Uterus (tissue), 4 donors: ENCODE results near the gene ACSF3. TPM values are rescaled to one million over a fixed set of nuclear protein-coding genes. Genes with fewer than 3 reads are reported as not detected.

Experiments used
- DNase-seq, 2 donors: peaks; one replicate each; pipeline ENCODE4 v3.0.0-alpha.2; 2019 to 2020
- H3K27ac ChIP-seq, 2 donors: fragments of 200-600 bp; sonication (generic); 1 replicate in 1 of 2; 2 replicates in 1 of 2; pipeline ENCODE4 v1.5.1; 2016 to 2018
- H3K27me3 ChIP-seq, 2 donors: fragments of 200-600 bp; sonication (generic); one replicate each; pipeline ENCODE4 v1.5.1; 2018 to 2019; ENCODE audit warnings: control low read depth in 1 of 2
- H3K36me3 ChIP-seq, 2 donors: fragments of 200-600 bp; sonication (generic); one replicate each; pipeline ENCODE4 v1.5.1; 2019; ENCODE audit warnings: control low read depth in 1 of 2
- H3K4me1 ChIP-seq, 2 donors: fragments of 200-600 bp; sonication (generic); one replicate each; pipeline ENCODE4 v1.5.1; 2018 to 2019; ENCODE audit warnings: control low read depth in 1 of 2
- H3K4me3 ChIP-seq, 2 donors: fragments of 200-600 bp; sonication (generic); 1 replicate in 1 of 2; 2 replicates in 1 of 2; pipeline ENCODE4 v1.5.1; 2018 to 2019; ENCODE audit warnings: mild to moderate bottlenecking in 1 of 2
- H3K9me3 ChIP-seq, 2 donors: fragments of 200-600 bp; sonication (generic); one replicate each; pipeline ENCODE4 v1.5.1; 2019; ENCODE audit warnings: control low read depth in 1 of 2
- CTCF ChIP-seq, 4 experiments: fragments of 200-600 bp in 2 of 4; fragments of 450-650 bp in 2 of 4; sonication (generic) in 2 of 4; IDR thresholded peaks; one replicate each; pipeline ENCODE4 v1.5.1; 2016 to 2019; ENCODE audit warnings: antibody characterized with exemption in 4 of 4, mild to moderate bottlenecking in 2 of 4, moderate library complexity in 1 of 4
- POLR2A ChIP-seq, 2 donors: fragments of 450-650 bp; IDR thresholded peaks; one replicate each; pipeline ENCODE4 v1.6.1; 2016; ENCODE audit warnings: antibody characterized with exemption in 2 of 2, mild to moderate bottlenecking in 1 of 2, moderate library complexity in 1 of 2
- intact Hi-C: fragments of 100-400 bp; cut with DNase I; formaldehyde crosslinking; loops from one replicate; pipeline ENCODE4 v1.15.1; 2023; ENCODE audit warnings: low total_unique reads
- total RNA-seq, 4 donors: library from RNA; depleted of rRNA in 3 of 4; stranded (reverse); fragments of >200 nt in 3 of 4; gene quantifications; one replicate each; pipeline versions ENCODE4 v1.1.0 to v1.2.4, GENCODE V29; 2014 to 2023
- donor health status: DM: yes; HTN: yes; CAD: no.

The ACSF3 gene
- total RNA-seq, 4 donors from 2014 or later: 7.4 to 39.0 (median 18.2) TPM

- DNase-seq: no peak
- intact Hi-C loops: no loop called here
- H3K36me3 ChIP-seq: no peaks in the 10 kb centered on the region
- H3K27me3 ChIP-seq: no peaks in the 10 kb centered on the region
- H3K9me3 ChIP-seq: no peaks in the 10 kb centered on the region
- peaks cover 0 to 4% of the 10 kb centered on the region in 2 donors for H3K4me1 ChIP-seq
- TF ChIP-seq CTCF (IDR thresholded peaks at IDR 0.05): no peak
- no peak for TF ChIP-seq POLR2A (IDR thresholded peaks at IDR 0.05)
- H3K4me3 ChIP-seq: no peak overlapping the region
- no peak overlapping the region for H3K27ac ChIP-seq
These were observed 62.4 kb downstream of the ACSF3 start for GRCh38 chr16:89155851-89156739.

GRCh38 chr16:89156740-89157645 is 63.3 kb downstream of the ACSF3 start:
- Histone ChIP-seq H3K9me3 (no peaks in the 10 kb centered on the region), H3K27me3 (no peaks in the 10 kb centered on the region), H3K4me3 (no peak overlapping the region), H3K27ac (no peak overlapping the region), H3K36me3 (no peaks in the 10 kb centered on the region), H3K4me1 (peaks cover 0 to 4% of the 10 kb centered on the region in 2 donors)
- no peak for TF ChIP-seq CTCF (IDR thresholded peaks at IDR 0.05)
- no peak for TF ChIP-seq POLR2A (IDR thresholded peaks at IDR 0.05)
- no peak for DNase-seq
- intact Hi-C loops: no loop called here

- Histone ChIP-seq H3K27ac (no peak overlapping the region), H3K4me1 (peaks cover 0 to 4% of the 10 kb centered on the region in 2 donors), H3K36me3 (no peaks in the 10 kb centered on the region), H3K4me3 (no peak overlapping the region), H3K27me3 (no peaks in the 10 kb centered on the region), H3K9me3 (no peaks in the 10 kb centered on the region)
- intact Hi-C loops: no loop called here
- TF ChIP-seq CTCF (IDR thresholded peaks at IDR 0.05): no peak
- TF ChIP-seq POLR2A (IDR thresholded peaks at IDR 0.05): no peak
- DNase-seq: no peak
These were observed 64.1 kb downstream of the ACSF3 start for GRCh38 chr16:89157778-89158177.

- Histone ChIP-seq H3K9me3 (no peaks in the 10 kb centered on the region), H3K4me3 (no peak overlapping the region), H3K4me1 (peaks cover 0 to 4% of the 10 kb centered on the region in 2 donors), H3K36me3 (no peaks in the 10 kb centered on the region), H3K27me3 (no peaks in the 10 kb centered on the region), H3K27ac (no peak overlapping the region)
- intact Hi-C loops: no loop called here
- no peak for TF ChIP-seq POLR2A (IDR thresholded peaks at IDR 0.05)
- no peak for DNase-seq
These were observed 65.6 kb downstream of the ACSF3 start for GRCh38 chr16:89159066-89159849.

GRCh38 chr16:89159850-89160354 is 66.2 kb downstream of the ACSF3 start:
- Histone ChIP-seq H3K9me3 (no peaks in the 10 kb centered on the region), H3K4me3 (no peak overlapping the region), H3K4me1 (peaks cover 0 to 4% of the 10 kb centered on the region in 2 donors), H3K36me3 (no peaks in the 10 kb centered on the region), H3K27me3 (no peaks in the 10 kb centered on the region), H3K27ac (no peak overlapping the region)
- TF ChIP-seq CTCF (IDR thresholded peaks at IDR 0.05) (no peak), POLR2A (IDR thresholded peaks at IDR 0.05) (no peak)
- no peak for DNase-seq
- intact Hi-C loops: no loop called here
